CD8-positive, alpha-beta memory T cell (primary cell): ENCODE results near the gene NRGN. TPM values are rescaled to one million over a fixed set of nuclear protein-coding genes. Genes with fewer than 3 reads are reported as not detected.

ENCODE experiments used
- polyA plus RNA-seq: library from polyadenylated mRNA; unstranded; fragments of 300-500 nt; fragmentation: Illumina TruSeq; gene quantifications from one replicate; pipeline ENCODE4 v1.2.3, GENCODE V29; 2021
- total RNA-seq, 2 experiments: library from RNA; stranded (reverse); gene quantifications; one replicate each; pipeline ENCODE4 v1.2.3, GENCODE V29; 2021

NRGN gene
- total and polyA plus RNA-seq, 3 experiments from 2014 or later = 4.6 to 6.4 TPM; not detected in 1

Other genes with a start within 250 kb of the NRGN start
- not detected for gene OR8B12, start 196.3 kb upstream of the NRGN start, total RNA-seq
- not detected for gene OR8B12, start 196.3 kb upstream of the NRGN start, polyA plus RNA-seq
- gene OR8A1, start 169.9 kb upstream of the NRGN start, total RNA-seq = not detected
- gene OR8A1, start 169.9 kb upstream of the NRGN start, polyA plus RNA-seq = not detected
- gene PANX3, start 128.5 kb upstream of the NRGN start, total RNA-seq = not detected
- gene PANX3, start 128.5 kb upstream of the NRGN start, polyA plus RNA-seq = not detected
- 10 to 100 TPM; 38.4 to 49.5 TPM for gene TBRG1, start 117.1 kb upstream of the NRGN start, total RNA-seq
- 36.3 TPM for gene TBRG1, start 117.1 kb upstream of the NRGN start, polyA plus RNA-seq
- 1 to 10 TPM; 4.0 to 5.2 TPM for gene SIAE, start 66.2 kb upstream of the NRGN start, total RNA-seq
- 0.85 TPM for gene SIAE, start 66.2 kb upstream of the NRGN start, polyA plus RNA-seq
- 1 to 10 TPM; 2.2 to 3.9 TPM for gene SPA17, start 66.0 kb upstream of the NRGN start, total RNA-seq
- 1.4 TPM for gene SPA17, start 66.0 kb upstream of the NRGN start, polyA plus RNA-seq
- under 1 TPM; 0.24 to 0.40 TPM for gene VSIG2, start 12.3 kb downstream of the NRGN start, total RNA-seq
- gene VSIG2, start 12.3 kb downstream of the NRGN start, polyA plus RNA-seq = not detected
- under 1 TPM; 0.35 to 0.77 TPM for gene ESAM, start 22.3 kb downstream of the NRGN start, total RNA-seq
- gene ESAM, start 22.3 kb downstream of the NRGN start, polyA plus RNA-seq = not detected
- gene MSANTD2, start 60.5 kb downstream of the NRGN start, total RNA-seq = 10 to 100 TPM; 12.3 to 13.2 TPM
- 4.4 TPM for gene MSANTD2, start 60.5 kb downstream of the NRGN start, polyA plus RNA-seq
- gene ROBO3, start 125.5 kb downstream of the NRGN start, total RNA-seq = 1 to 10 TPM; 7.7 to 9.4 TPM
- gene ROBO3, start 125.5 kb downstream of the NRGN start, polyA plus RNA-seq = 2.2 TPM
- gene ROBO4, start 157.9 kb downstream of the NRGN start, total RNA-seq = not detected
- not detected for gene ROBO4, start 157.9 kb downstream of the NRGN start, polyA plus RNA-seq
- gene HEPN1, start 179.3 kb downstream of the NRGN start, total RNA-seq = not detected
- not detected for gene HEPN1, start 179.3 kb downstream of the NRGN start, polyA plus RNA-seq
- gene HEPACAM, start 196.1 kb downstream of the NRGN start, total RNA-seq = not detected
- not detected for gene HEPACAM, start 196.1 kb downstream of the NRGN start, polyA plus RNA-seq
- 1 to 10 TPM; 3.6 to 3.7 TPM for gene CCDC15, start 214.3 kb downstream of the NRGN start, total RNA-seq
- gene CCDC15, start 214.3 kb downstream of the NRGN start, polyA plus RNA-seq = 1.6 TPM